ENCODE results near the gene ERBB4.

The ERBB4 gene

GRCh38 chr2:211931314-211931713 lies 607.3 kb downstream of the ERBB4 start:
- DNase-seq (ENCODE audit: low read depth in 2 of 2): no peak

GRCh38 chr2:211930331-211930730 lies 608.3 kb downstream of the ERBB4 start:
- no peak for DNase-seq (ENCODE audit: low read depth in 2 of 2)

DNA sequence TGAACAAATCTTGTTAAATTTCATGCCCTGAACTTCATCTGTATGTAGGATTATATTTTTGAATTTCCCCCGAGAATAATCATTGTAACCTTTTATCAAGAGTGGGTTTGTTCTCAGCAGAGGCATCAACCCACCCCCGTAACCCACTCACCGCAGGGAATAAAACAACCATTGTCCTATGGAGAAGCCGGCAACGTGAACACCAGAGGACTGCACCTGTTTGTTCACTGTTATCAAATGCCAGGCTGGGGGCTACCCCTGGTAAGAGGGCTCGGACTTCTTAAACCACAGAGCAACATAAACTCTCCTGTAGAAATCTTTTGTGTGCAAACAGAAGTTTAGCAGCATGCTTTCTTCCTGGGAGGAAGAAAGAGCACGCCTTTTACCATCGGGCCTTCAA lies 610.4 kb downstream of the ERBB4 start:
- DNase-seq (ENCODE audit: low read depth in 2 of 2): no peak

- DNase-seq (ENCODE audit: low read depth in 2 of 2): no peak
Observed at GRCh38 chr2:211923019-211923418, 615.6 kb downstream of the ERBB4 start.

- no peak for DNase-seq (ENCODE audit: low read depth in 2 of 2)
Observed at GRCh38 chr2:211903961-211904360, 634.6 kb downstream of the ERBB4 start.

GRCh38 chr2:211901226-211901846 lies 637.3 kb downstream of the ERBB4 start:
- no peak for DNase-seq (ENCODE audit: low read depth in 2 of 2)

DNA sequence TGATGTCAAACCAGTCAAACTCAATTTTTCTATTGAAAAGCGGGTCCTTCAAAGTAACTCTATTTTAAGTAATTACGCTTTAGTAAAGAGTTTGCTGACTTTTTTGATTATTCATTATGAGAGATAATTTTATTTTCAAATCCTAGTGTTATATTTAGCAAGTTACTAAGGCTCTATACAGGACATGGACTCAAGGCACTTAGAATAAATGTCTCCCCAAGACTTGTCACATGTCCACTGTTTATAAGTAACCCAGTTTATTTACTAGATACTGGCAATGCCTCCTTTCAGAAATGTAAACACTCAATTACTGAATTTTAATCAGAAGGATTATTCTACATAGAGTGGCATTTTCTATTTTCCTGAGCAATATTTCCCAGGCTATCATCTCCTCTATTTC lies 638.1 kb downstream of the ERBB4 start:
- no peak for DNase-seq (ENCODE audit: low read depth in 2 of 2)

DNA sequence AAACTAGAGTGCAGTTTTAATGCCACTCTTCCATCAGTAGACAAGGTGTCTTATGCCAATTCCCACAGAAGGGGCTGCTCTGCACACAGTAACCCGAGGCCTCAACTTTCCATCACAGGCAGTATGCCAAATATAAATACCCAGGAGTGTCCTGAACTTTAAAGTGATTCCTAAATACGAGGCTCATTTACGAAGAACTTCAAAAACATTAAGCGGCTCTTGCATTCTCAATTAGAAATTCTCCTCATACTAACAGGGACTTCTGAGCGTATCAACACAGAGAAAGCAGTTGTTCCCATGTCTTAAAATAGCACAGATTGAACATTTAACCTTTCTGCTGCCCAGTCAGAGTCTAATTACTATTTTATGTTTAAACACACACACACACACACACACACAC lies 638.6 kb downstream of the ERBB4 start:
- no peak for DNase-seq (ENCODE audit: low read depth in 2 of 2)

DNA sequence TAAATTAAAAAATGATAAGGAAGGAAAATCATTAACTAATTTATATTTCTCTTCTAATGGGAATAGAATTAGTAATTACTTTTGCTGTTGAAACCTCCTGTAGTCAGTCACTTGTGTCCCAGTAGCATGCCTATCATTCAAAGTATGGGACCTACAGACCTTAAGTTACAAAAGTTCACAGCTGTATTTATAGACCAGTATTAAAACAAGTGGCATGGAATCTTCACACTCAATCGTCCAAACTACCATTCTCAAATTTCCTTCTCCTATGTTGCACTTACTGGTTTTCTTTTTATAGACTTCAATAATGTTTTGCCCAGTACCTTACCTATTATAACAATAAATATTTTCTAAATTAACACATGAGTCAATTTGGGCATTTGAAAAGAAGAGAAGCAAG lies 639.9 kb downstream of the ERBB4 start:
- no peak for DNase-seq (ENCODE audit: low read depth in 2 of 2)

DNA sequence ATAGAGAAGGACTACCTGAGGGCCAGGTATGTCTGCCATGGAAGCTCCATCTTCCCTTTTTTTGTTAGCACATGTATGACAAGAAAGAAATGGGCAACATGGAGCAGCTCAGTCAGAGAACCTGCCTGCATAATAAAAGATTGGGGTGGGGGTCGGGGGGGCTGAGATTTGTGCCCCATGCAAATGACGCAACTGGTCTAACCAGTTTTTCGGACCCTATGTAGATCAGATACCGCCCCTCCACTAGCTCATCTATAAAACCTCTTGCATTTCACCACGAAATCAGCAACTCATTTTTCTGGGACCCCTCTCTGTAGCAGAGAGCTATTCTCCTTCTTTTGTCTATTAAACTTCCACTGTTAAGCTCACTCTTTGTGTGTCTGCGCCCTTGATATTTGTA lies 657.2 kb downstream of the ERBB4 start:
- no peak for DNase-seq (ENCODE audit: low read depth in 2 of 2)

GRCh38 chr2:211879323-211879722 lies 659.3 kb downstream of the ERBB4 start:
- DNase-seq (ENCODE audit: low read depth in 2 of 2): no peak

DNA sequence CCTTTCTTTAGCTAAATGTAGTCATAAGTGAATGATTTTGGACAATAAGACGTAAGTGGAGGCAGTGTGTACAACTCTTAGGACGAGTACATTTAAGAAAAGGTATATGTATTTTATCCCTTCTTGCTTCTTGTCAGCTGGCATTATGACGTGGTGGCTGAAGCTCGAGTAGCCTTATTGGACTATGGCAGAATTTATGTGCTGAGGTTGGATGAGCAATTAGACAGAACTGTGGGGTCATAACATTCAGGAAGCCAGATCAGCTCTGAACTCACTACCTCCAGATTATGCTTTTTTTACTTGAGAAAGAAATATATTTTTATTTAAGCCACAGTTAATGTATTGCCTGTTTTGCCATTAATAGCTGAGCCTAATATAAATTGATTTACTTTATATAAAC lies 661.5 kb downstream of the ERBB4 start:
- DNase-seq (ENCODE audit: low read depth in 2 of 2): no peak

DNA sequence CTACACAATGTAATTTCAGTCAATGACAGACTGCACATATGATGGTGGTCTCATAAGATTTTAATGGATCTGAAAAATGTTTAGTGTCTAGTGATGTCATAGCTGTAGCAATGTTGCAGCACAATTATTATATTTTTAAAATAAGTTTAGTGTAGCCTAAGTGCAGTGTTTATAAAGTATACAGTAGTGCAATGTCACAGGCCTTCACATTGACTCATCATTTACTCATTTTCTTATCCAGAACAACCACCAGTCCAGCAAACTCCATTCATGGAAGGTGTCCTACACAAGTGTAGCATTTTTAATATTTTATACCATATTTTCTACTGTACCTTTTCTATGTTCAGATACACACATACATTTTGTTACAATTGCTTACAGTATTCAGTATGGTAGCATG lies 663.1 kb downstream of the ERBB4 start:
- no peak for DNase-seq (ENCODE audit: low read depth in 2 of 2)

GRCh38 chr2:211868996-211869533 lies 669.5 kb downstream of the ERBB4 start:
- DNase-seq (ENCODE audit: low read depth in 2 of 2): no peak

DNA sequence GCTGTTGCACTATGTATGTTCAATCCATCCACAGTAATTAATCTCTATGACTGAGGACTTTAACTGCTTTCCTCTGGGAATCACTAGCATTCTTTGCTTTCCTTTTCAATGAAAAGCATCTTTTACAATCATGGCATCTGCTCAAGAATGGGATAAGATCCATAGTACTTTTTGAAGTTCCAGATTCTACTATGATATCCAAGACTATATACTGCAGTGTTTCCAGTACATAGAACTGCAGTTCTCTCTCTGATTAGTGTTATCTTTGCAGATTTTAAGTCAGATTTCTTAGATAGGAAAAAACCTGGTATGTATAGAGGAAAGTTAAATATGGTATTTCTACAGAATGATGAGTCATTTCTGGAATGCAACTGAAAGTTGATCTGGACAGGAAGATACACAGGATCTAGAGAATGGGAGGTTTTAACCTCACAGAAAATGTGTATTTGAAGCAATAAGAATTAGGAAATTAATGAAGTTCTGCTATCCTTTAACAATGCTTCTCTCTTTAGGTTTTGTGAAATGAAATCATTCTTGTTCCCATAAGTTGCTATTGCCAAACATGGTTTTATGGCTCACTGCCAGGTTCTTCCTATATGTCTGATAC lies 670.7 kb downstream of the ERBB4 start:
- DNase-seq (ENCODE audit: low read depth in 2 of 2): no peak

GRCh38 chr2:211864328-211864727 lies 674.3 kb downstream of the ERBB4 start:
- no peak for DNase-seq (ENCODE audit: low read depth in 2 of 2)

DNA sequence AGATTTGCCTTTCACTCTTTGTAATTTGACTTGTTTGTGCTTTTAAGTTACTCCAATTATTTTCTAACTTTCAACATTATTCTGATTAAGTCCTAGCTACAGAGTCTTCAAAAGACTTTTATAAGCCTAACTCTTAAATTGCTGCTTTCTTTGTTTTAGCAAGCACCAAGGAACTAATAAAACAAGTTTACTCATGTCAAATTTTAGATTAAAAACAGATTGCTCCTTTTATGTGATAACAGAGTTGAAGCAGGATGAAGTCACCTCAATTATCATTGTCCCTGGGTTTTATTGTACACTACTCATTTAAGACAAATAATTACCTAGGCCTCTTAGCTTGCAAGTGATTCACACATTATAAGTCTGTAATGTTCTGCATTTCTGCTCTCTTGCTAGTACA lies 678.4 kb downstream of the ERBB4 start:
- no peak for DNase-seq (ENCODE audit: low read depth in 2 of 2)

DNA sequence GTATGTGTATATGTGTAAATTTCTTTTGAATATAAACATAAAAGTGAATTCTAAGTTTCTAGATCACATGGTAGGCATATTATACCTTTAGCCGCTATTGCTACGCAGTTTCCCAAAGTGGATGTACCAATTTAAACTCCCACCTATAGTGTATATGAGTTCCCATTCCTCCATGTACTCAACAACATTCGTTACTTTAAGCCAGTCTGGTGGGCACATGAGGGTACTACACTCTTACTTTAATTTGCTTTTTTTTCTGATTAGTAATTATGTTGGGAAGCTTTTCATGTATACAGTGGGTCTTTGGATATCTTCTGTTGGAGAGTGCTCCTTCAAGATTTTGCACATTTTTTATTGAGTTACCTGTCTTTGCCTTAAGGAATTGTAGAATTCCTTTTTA lies 683.8 kb downstream of the ERBB4 start:
- DNase-seq (ENCODE audit: low read depth in 2 of 2): no peak

GRCh38 chr2:211846714-211847113 lies 691.9 kb downstream of the ERBB4 start:
- DNase-seq (ENCODE audit: low read depth in 2 of 2): no peak

DNA sequence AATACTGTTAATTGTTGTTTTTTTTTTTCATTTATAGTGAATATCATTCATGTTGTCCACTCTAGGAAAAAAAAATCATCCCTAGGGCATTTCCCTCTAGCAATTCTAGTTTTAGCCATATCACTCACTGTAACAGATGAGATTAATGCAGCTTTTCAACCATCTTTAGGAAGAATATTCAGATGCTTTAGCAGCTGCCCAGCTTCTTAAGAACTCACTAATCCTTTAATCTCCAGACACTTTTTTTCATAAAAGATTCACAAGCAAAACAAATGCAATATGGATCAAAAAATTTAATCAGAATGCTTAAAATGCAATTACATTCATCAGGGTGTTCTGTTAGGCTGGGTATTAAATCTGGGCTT lies 692.6 kb downstream of the ERBB4 start:
- no peak for DNase-seq (ENCODE audit: low read depth in 2 of 2)

DNA sequence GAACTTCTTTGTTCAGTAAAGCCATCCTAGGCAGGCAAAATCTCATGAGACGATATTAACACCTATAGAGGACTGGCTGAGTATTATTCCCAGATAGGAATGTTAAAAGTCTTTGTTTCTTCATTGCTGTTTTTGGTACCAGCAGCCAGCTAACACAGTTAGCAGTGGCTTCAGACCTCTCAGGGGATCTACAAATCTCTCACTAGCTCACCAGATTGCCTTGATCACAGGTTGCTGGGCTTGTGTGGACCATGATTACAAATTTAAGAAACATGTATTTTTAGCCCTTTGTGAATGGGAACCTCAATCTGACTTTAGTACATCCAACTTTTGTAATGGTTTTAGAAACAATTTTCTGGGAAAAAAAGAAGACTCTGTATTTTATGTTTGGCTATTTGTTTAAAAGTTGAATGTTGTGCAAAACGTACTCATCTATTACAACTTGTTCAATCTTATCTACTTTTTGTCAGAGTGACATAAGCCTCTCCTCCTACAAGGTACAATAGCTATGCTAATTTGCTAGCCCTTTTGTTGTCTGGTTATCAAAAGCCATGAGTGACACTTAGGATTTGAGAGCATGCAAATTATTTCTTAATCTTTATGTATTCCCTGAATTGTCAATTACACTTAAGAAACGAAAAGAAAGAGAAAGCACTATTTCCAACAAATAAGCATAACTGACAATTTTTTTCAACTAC lies 693.1 kb downstream of the ERBB4 start:
- no peak for DNase-seq (ENCODE audit: low read depth in 2 of 2)

DNA sequence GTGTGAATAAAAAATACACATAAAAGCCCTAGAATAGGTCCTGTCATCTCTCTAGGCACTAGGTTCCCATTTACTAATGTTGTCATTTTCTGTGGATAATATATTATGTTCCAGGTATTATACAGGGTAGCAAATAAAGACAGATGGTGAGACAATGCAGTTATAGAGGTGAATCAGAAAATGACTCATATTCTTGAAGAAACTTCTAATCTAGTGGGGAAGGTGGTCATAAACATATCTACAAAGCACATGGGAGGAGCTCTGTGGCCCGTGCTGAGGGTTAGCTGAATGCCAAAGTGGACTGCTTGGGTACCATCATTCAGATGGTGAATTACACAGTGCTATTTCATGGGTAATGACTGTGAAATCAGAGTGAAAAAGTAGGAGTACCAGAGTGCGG lies 700.9 kb downstream of the ERBB4 start:
- no peak for DNase-seq (ENCODE audit: low read depth in 2 of 2)

- no peak for DNase-seq (ENCODE audit: low read depth in 2 of 2)
Observed at GRCh38 chr2:211837206-211837605, 701.4 kb downstream of the ERBB4 start.
